COLO829 (cell line): ENCODE measurements around the gene BDKRB2.
A peak's percentile ranks its signal among the peaks of the same experiment; 100 is the strongest.

Source experiments
- DNase-seq: peaks from one replicate; pipeline ENCODE4 v3.0.0; 2012; ENCODE audit warnings: low spot score

BDKRB2 gene

GRCh38 chr14:96198430-96199130, 6.1 kb upstream of the BDKRB2 start:
- no peak for DNase-seq

- DNase-seq = no peak
Measured at GRCh38 chr14:96201157-96201556, 3.5 kb upstream of the BDKRB2 start.

- DNase-seq = no peak
Measured at GRCh38 chr14:96201965-96202364, 2.7 kb upstream of the BDKRB2 start.

GRCh38 chr14:96202441-96203094, 2.1 kb upstream of the BDKRB2 start:
- DNase-seq = peak; percentile 25

GRCh38 chr14:96203116-96203515, 1.5 kb upstream of the BDKRB2 start:
- no peak for DNase-seq

GRCh38 chr14:96203635-96204034, 1.0 kb upstream of the BDKRB2 start:
- no peak for DNase-seq

- no peak for DNase-seq
Measured at GRCh38 chr14:96205059-96205977, 679 bp downstream of the BDKRB2 start.

- DNase-seq = no peak
Measured at GRCh38 chr14:96205978-96206360, 1.3 kb downstream of the BDKRB2 start.

GRCh38 chr14:96206461-96206860, 1.8 kb downstream of the BDKRB2 start:
- no peak for DNase-seq

GRCh38 chr14:96207686-96208085, 3.0 kb downstream of the BDKRB2 start:
- no peak for DNase-seq

GRCh38 chr14:96208739-96209138, 4.1 kb downstream of the BDKRB2 start:
- DNase-seq = no peak

- no peak for DNase-seq
Measured at GRCh38 chr14:96212140-96212539, 7.5 kb downstream of the BDKRB2 start.

- no peak for DNase-seq
Measured at GRCh38 chr14:96212896-96213295, 8.3 kb downstream of the BDKRB2 start.

- DNase-seq = no peak
Measured at GRCh38 chr14:96213871-96214465, 9.3 kb downstream of the BDKRB2 start.

GRCh38 chr14:96214793-96215192, 10.2 kb downstream of the BDKRB2 start:
- DNase-seq = no peak

- no peak for DNase-seq
Measured at GRCh38 chr14:96215452-96216244, 11.0 kb downstream of the BDKRB2 start.

GRCh38 chr14:96216627-96217026, 12.0 kb downstream of the BDKRB2 start:
- DNase-seq = no peak

GRCh38 chr14:96217376-96217913, 12.8 kb downstream of the BDKRB2 start:
- DNase-seq = no peak

GRCh38 chr14:96221109-96221650, 16.5 kb downstream of the BDKRB2 start:
- DNase-seq = no peak

GRCh38 chr14:96221841-96222240, 17.2 kb downstream of the BDKRB2 start:
- DNase-seq = no peak

GRCh38 chr14:96224480-96225096, 19.9 kb downstream of the BDKRB2 start:
- DNase-seq = no peak
